HepG2 (cell line): ENCODE measurements around the gene CHRD. TPM values are rescaled to one million over a fixed set of nuclear protein-coding genes. Genes with fewer than 3 reads are reported as not detected.

Experiments
- ATAC-seq: fragments of 200-7000 bp; cut with Tn5 transposase; 3 replicates; pipeline ENCODE4 v1.9.1; 2020; ENCODE audit warnings: mild to moderate bottlenecking, moderate library complexity
- BruUV-seq: library from RNA; stranded (reverse); fragments of 400-500 nt; replicated peaks from 2 replicates; lab custom pipeline; 2021; lab: Mats Ljungman, UMichigan
- CTCF ChIA-PET: fragments of 300-600 bp; formaldehyde crosslinking; extraction: SDS; loops from one replicate; lab custom pipeline; 2021; ENCODE audit warnings: low total read pairs, inconsistent platforms, low intra/inter-chr PET ratio; lab: Yijun Ruan, JAX
- POLR2A ChIA-PET: fragments of 350-600 bp; sonication (Branson Sonifier 250); formaldehyde crosslinking; loops from one replicate; lab custom pipeline; 2020; ENCODE audit warnings: antibody characterized with exemption, inconsistent platforms; lab: Yijun Ruan, JAX
- DNase-seq: peaks from one replicate; pipeline ENCODE4 v3.0.0-alpha.2; 2015; ENCODE audit warnings: low spot score
- FAIRE-seq: peaks from 3 replicates; lab custom pipeline; 2011; peaks lifted over from hg19 to GRCh38; lab: Jason Lieb, UNC
- H2AFZ ChIP-seq: one replicate; pipeline ENCODE4 v1.6.1; 2011; ENCODE audit warnings: low read length, inconsistent platforms
- H3K27ac ChIP-seq: fragments of 300-600 bp; 3 replicates; pipeline ENCODE4 v1.8.0; 2011; ENCODE audit warnings: mixed run types, mild to moderate bottlenecking, mixed read lengths, low read length, inconsistent platforms; ENCODE audit not compliant: insufficient read depth; ENCODE audit errors: extremely low read length
- H3K27me3 ChIP-seq, 2 experiments: fragments of 200-600 bp in 1 of 2; 2 replicates in 1 of 2; 3 replicates in 1 of 2; pipeline versions ENCODE4 v1.6.0 to v1.8.0; 2011; ENCODE audit warnings: low read length in 2 of 2, mild to moderate bottlenecking in 2 of 2, moderate library complexity in 2 of 2, inconsistent platforms in 1 of 2; ENCODE audit not compliant: insufficient read depth in 2 of 2, control insufficient read depth in 1 of 2
- H3K36me3 ChIP-seq, 2 experiments: fragments of 200-600 bp in 1 of 2; replicated peaks in 1 of 2; 2 replicates in 1 of 2; 3 replicates in 1 of 2; pipeline versions ENCODE4 v1.5.1 to v1.8.0; 2011; ENCODE audit warnings: low read length in 2 of 2, inconsistent platforms in 1 of 2; ENCODE audit not compliant: insufficient read depth in 2 of 2, control insufficient read depth in 1 of 2
- H3K4me1 ChIP-seq: 2 replicates; pipeline ENCODE4 v1.5.1; 2012; ENCODE audit warnings: low read length, inconsistent platforms; ENCODE audit not compliant: insufficient read depth
- H3K4me2 ChIP-seq: 2 replicates; pipeline ENCODE4 v1.6.0; 2011; ENCODE audit warnings: low read depth, low read length, inconsistent platforms
- H3K4me3 ChIP-seq, 3 experiments: fragments of 200-600 bp in 1 of 3; sonication (generic), shearing (Covaris generic) in 1 of 3; replicated peaks in 1 of 3; 2 replicates each; pipeline ENCODE4 v1.5.1; 2011 to 2016; ENCODE audit warnings: low read length in 3 of 3, inconsistent platforms in 2 of 3, low read depth in 2 of 3, mild to moderate bottlenecking in 2 of 3, control low read depth in 1 of 3, mixed read lengths in 1 of 3; ENCODE audit not compliant: insufficient read depth in 1 of 3
- H3K79me2 ChIP-seq: one replicate; pipeline ENCODE4 v1.6.1; 2011; ENCODE audit warnings: low read length, inconsistent platforms; ENCODE audit not compliant: insufficient read depth
- H3K9ac ChIP-seq: 2 replicates; pipeline ENCODE4 v1.6.0; 2011; ENCODE audit warnings: mild to moderate bottlenecking, low read depth, low read length, inconsistent platforms; ENCODE audit not compliant: insufficient read depth
- H3K9me3 ChIP-seq: 2 replicates; pipeline ENCODE4 v1.5.1; 2012; ENCODE audit warnings: mild to moderate bottlenecking, low read length
- H4K20me1 ChIP-seq: 2 replicates; pipeline ENCODE4 v1.6.0; 2011; ENCODE audit warnings: inconsistent platforms, mild to moderate bottlenecking, low read length, moderate library complexity; ENCODE audit not compliant: insufficient read depth
- ATF3 ChIP-seq: sonication (generic); formaldehyde crosslinking; IDR thresholded peaks from 2 replicates; pipeline ENCODE4 v1.4.0; 2020; ENCODE audit warnings: missing genetic modification reagents
- CHD4 ChIP-seq: fragments of 200-600 bp; sonication (generic); IDR thresholded peaks from 2 replicates; pipeline ENCODE4 v1.7.0; 2017; ENCODE audit warnings: mild to moderate bottlenecking, low read length, borderline replicate concordance
- FOXP4 ChIP-seq: sonication (generic); formaldehyde crosslinking; IDR thresholded peaks from 2 replicates; pipeline ENCODE4 v1.4.0; 2020; ENCODE audit warnings: missing genetic modification reagents
- HDAC2 ChIP-seq: sonication (generic); formaldehyde crosslinking; IDR thresholded peaks from 2 replicates; pipeline ENCODE4 v1.4.0; 2020; ENCODE audit warnings: missing genetic modification reagents
- JUND ChIP-seq: sonication (generic); formaldehyde crosslinking; IDR thresholded peaks from 2 replicates; pipeline ENCODE4 v1.8.0; 2022; ENCODE audit warnings: mild to moderate bottlenecking, missing genetic modification reagents
- KLF15 ChIP-seq: sonication (generic); formaldehyde crosslinking; IDR thresholded peaks from 2 replicates; pipeline ENCODE4 v1.8.1; 2023; ENCODE audit warnings: borderline replicate concordance, mild to moderate bottlenecking, inconsistent platforms, missing genetic modification reagents, mixed read lengths
- NFATC3 ChIP-seq: sonication (generic); formaldehyde crosslinking; IDR thresholded peaks from 2 replicates; pipeline ENCODE4 v1.5.1; 2020; ENCODE audit warnings: mild to moderate bottlenecking, missing genetic modification reagents
- SKI ChIP-seq: fragments of 450-650 bp; IDR thresholded peaks from one replicate; pipeline ENCODE4 v1.6.1; 2018; ENCODE audit warnings: mild to moderate bottlenecking; ENCODE audit not compliant: partially characterized antibody
- ZFX ChIP-seq: sonication (generic); formaldehyde crosslinking; IDR thresholded peaks from 2 replicates; pipeline ENCODE4 v1.4.0; 2020; ENCODE audit warnings: mild to moderate bottlenecking, low read depth, missing genetic modification reagents, moderate library complexity
- ZNF234 ChIP-seq: sonication (generic); formaldehyde crosslinking; conservative IDR thresholded peaks from 2 replicates; pipeline ENCODE4 v1.5.1; 2020; ENCODE audit warnings: mild to moderate bottlenecking, missing genetic modification reagents
- ZNF34 ChIP-seq: sonication (generic); formaldehyde crosslinking; IDR thresholded peaks from 2 replicates; pipeline ENCODE4 v1.4.0; 2020; ENCODE audit warnings: mild to moderate bottlenecking, missing genetic modification reagents, borderline replicate concordance
- ZNF354B ChIP-seq: sonication (generic); formaldehyde crosslinking; IDR thresholded peaks from 2 replicates; pipeline ENCODE4 v1.8.0; 2022; ENCODE audit warnings: mild to moderate bottlenecking, missing genetic modification reagents
- ZNF639 ChIP-seq: conservative IDR thresholded peaks from 2 replicates; pipeline ENCODE4 v1.6.1; 2018; ENCODE audit warnings: missing genetic modification reagents
- ZNF777 ChIP-seq: sonication (generic); formaldehyde crosslinking; IDR thresholded peaks from 2 replicates; pipeline ENCODE4 v1.4.0; 2020; ENCODE audit warnings: missing genetic modification reagents
- ZNF878 ChIP-seq: sonication (generic); formaldehyde crosslinking; IDR thresholded peaks from 2 replicates; pipeline ENCODE4 v1.8.1; 2023; ENCODE audit warnings: mild to moderate bottlenecking, missing genetic modification reagents, moderate library complexity
- WGBS: methylation state at CpG from one replicate; pipeline ENCODE4 v1.1.6; 2017; ENCODE audit warnings: low lambda C conversion rate; 5-methylcytosine and 5-hydroxymethylcytosine counted together
- in situ Hi-C: cut with HindIII; loops from 2 replicates; pipeline ENCODE4 v1.10.0; 2017; ENCODE audit warnings: low pct_unique_long_range_greater_than_20kb; ENCODE audit not compliant: extremely low pct_ligation_motif_present
- intact Hi-C: fragments of 100-400 bp; cut with micrococcal nuclease; formaldehyde crosslinking; loops from one replicate; pipeline ENCODE4 v1.10.0; 2022; ENCODE audit not compliant: unreplicated experiment
- polyA plus RNA-seq, 8 experiments: library from polyadenylated mRNA; depleted of rRNA in 3 of 8; stranded (reverse) in 7 of 8; unstranded in 1 of 8; fragments of >200 nt; fragmentation: Illumina TruSeq in 4 of 8; extraction: Trizol in 4 of 8; gene quantifications; 2 replicates each; pipeline versions ENCODE4 v1.2.1 to v1.2.3, GENCODE V29; 2011 to 2016; ENCODE audit warnings: low read depth in 4 of 8, missing spikeins in 1 of 8, mixed read lengths in 1 of 8; ENCODE audit not compliant: insufficient read depth in 1 of 8
- total RNA-seq, 5 experiments: library from RNA; depleted of rRNA; stranded (reverse); fragments of >200 nt; fragmentation: Illumina TruSeq; extraction: Trizol; gene quantifications; 2 replicates each; pipeline ENCODE4 v1.2.3, GENCODE V29; 2016; ENCODE audit warnings: low read depth in 1 of 5

Gene CHRD
- total and polyA plus RNA-seq, 2 of the 13 experiments (the other 11 are each of a cell fraction or from before 2014, with no cell fraction given), result 22.2 to 35.2 TPM

GRCh38 chr3:184361532-184361931, 18.3 kb upstream of the CHRD start, which contains the start of the genes CLCN2 and POLR2H:
Gene CLCN2 (minus strand): TSS chr3:184361605. CDS start chr3:184361479, 126 bp downstream.
Gene POLR2H (plus strand): TSS chr3:184361710. CDS start chr3:184363493, 1,783 bp downstream.
- no peak within 1 kb of the TSS for H2AFZ ChIP-seq
- POLR2A ChIA-PET, result interaction anchor here (1.4 to 2.9 kb wide), 10 partner anchors 10 to 176 kb away, joined by 3 to 18 read pairs (median 8); partner anchors contain the start of genes ABCF3, CHRD and FAM131A
- peaks cover 31% of the 10 kb centered on the region for H3K79me2 ChIP-seq
- TF ChIP-seq KLF15 (CRISPR knock-in tag) (no peak), CHD4 (no peak), ZNF234 (CRISPR knock-in tag) (no peak), ZNF639 (peak; percentile 56; the same call in 1 of the 2 replicates), ZNF354B (CRISPR knock-in tag) (no peak), ATF3 (CRISPR knock-in tag) (peak; percentile 22; the same call in 1 of the 2 replicates), SKI (peak; percentile 48), FOXP4 (CRISPR knock-in tag) (no peak), NFATC3 (CRISPR knock-in tag) (no peak), ZNF34 (CRISPR knock-in tag) (no peak), JUND (CRISPR knock-in tag) (no peak), ZNF777 (CRISPR knock-in tag) (peak; percentile 69; the same call in 1 of the 2 replicates), HDAC2 (CRISPR knock-in tag) (no peak), ZFX (peak; percentile 73; the same call in 1 of the 2 replicates), ZNF878 (CRISPR knock-in tag) (no peak)

More at GRCh38 chr3:184361532-184361931, 18.3 kb upstream of the CHRD start, which contains the start of the genes CLCN2 and POLR2H:
- WGBS, result no CpG with 5 or more reads among the region's 56 CpGs
- peak within 1 kb of the TSS; percentile 100 for H3K4me2 ChIP-seq
- H3K9me3 ChIP-seq, result no peaks in the 10 kb centered on the region
- CTCF ChIA-PET, result no interaction called here
- peaks cover 7% of the 10 kb centered on the region; the same call in 1 of the 2 replicates for H4K20me1 ChIP-seq
- H3K4me1 ChIP-seq, result peaks cover 44% of the 10 kb centered on the region
- intact Hi-C loops (no loop called here), in situ Hi-C loops (no loop called here)
- H3K36me3 ChIP-seq, result peaks cover 12 to 30% of the 10 kb centered on the region in 2 experiments
- peak within 1 kb of the TSS; percentile 93 to 96 (median 96) for H3K4me3 ChIP-seq
- no TSS peak for BruUV-seq
- peak within 1 kb of the TSS; percentile 97 for H3K27ac ChIP-seq
- no peaks in the 10 kb centered on the region; a peak in 1 of 5 replicates for H3K27me3 ChIP-seq
- H3K9ac ChIP-seq, result peak within 1 kb of the TSS; percentile 97
- peak; percentile 53 for DNase-seq
- FAIRE-seq, result no peak
- peak; percentile 74 for ATAC-seq
